A673 (cell line): ENCODE data around the gene CEP85L.

Experiments
- CTCF ChIP-seq: fragments of 300-800, 200-600 bp; sonication (generic); conservative IDR thresholded peaks from 2 replicates; pipeline ENCODE4 v1.5.1; 2017; ENCODE audit warnings: low read depth, mild to moderate bottlenecking, antibody characterized with exemption, low read length, moderate library complexity, mixed read lengths
- EZH2 ChIP-seq: fragments of 200-600 bp; sonication (generic); IDR thresholded peaks from 2 replicates; pipeline ENCODE4 v1.6.1; 2017; ENCODE audit warnings: borderline replicate concordance, low read depth, mild to moderate bottlenecking, mixed read lengths, antibody characterized with exemption, low read length; ENCODE audit not compliant: poor library complexity, severe bottlenecking

- TF ChIP-seq EZH2 (no peak), CTCF (no peak)
These were observed 149.6 kb downstream of the CEP85L start for GRCh38 chr6:118501765-118502164.
